HG03175 (cell line): ENCODE results near the gene TAS2R4.
"Not testable (repeated sequence)": the region's sequence is repeated elsewhere in the genome, so short reads cannot be mapped to it uniquely, and the experiment has no call there.

ENCODE experiments used
- ATAC-seq: cut with Tn5 transposase; IDR thresholded peaks from one replicate; pipeline ENCODE4 v1.9.1; 2021; ENCODE audit warnings: mild to moderate bottlenecking, moderate library complexity; ENCODE audit not compliant: unreplicated experiment

The TAS2R4 gene

DNA sequence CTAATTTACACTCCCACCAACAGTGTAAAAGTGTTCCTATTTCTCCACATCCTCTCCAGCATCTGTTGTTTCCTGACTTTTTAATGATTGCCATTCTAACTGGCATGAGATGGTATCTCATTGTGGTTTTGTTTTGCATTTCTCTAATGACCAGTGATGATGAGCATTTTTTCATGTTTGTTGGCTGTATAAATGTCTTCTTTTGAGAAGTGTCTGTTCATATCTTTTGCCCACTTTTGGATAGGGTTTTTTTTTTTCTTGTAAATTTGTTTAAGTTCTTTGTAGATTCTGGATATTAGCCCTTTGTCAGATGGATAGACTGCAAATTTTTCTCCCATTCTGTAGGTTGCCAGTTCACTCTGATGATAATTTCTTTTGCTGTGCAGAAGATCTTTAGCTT, 46.0 kb downstream of the TAS2R4 start:
- ATAC-seq: not testable (repeated sequence)
